WERI-Rb-1 (cell line): ENCODE results near the gene NELL2.

Experiments used
- DNase-seq: peaks from one replicate; pipeline ENCODE4 v3.0.0-alpha.2; 2020
- H3K27ac ChIP-seq: fragments of 250-450 bp; sonication (Bioruptor Pico); 2 replicates; pipeline ENCODE4 v1.5.1; 2020; ENCODE audit warnings: mild to moderate bottlenecking, moderate library complexity
- H3K27me3 ChIP-seq: fragments of 250-450 bp; sonication (Bioruptor Pico); 2 replicates; pipeline ENCODE4 v1.5.1; 2021; ENCODE audit warnings: mild to moderate bottlenecking, low read depth, moderate library complexity; ENCODE audit not compliant: insufficient read depth, severe bottlenecking
- H3K36me3 ChIP-seq: fragments of 250-450 bp; sonication (Bioruptor Pico); 2 replicates; pipeline ENCODE4 v1.5.1; 2020; ENCODE audit warnings: mild to moderate bottlenecking, moderate library complexity
- H3K4me3 ChIP-seq: 2 replicates; pipeline ENCODE4 v1.5.1; 2011; ENCODE audit warnings: low read depth, mild to moderate bottlenecking, control low read depth, low read length
- H3K9me3 ChIP-seq: fragments of 250-450 bp; sonication (Bioruptor Pico); 2 replicates; pipeline ENCODE4 v1.5.1; 2021; ENCODE audit warnings: mild to moderate bottlenecking, moderate library complexity; ENCODE audit not compliant: severe bottlenecking
- CTCF ChIP-seq: IDR thresholded peaks from 2 replicates; pipeline ENCODE4 v1.5.1; 2011; ENCODE audit warnings: low read depth, mild to moderate bottlenecking, control low read depth, inconsistent platforms, low read length

The NELL2 gene

GRCh38 chr12:44889926-44890325 lies 13.8 kb upstream of the NELL2 start:
- Histone ChIP-seq H3K36me3 (no peaks in the 10 kb centered on the region), H3K4me3 (no peak overlapping the region), H3K9me3 (no peaks in the 10 kb centered on the region), H3K27ac (no peak overlapping the region), H3K27me3 (no peaks in the 10 kb centered on the region)
- no peak for DNase-seq
- TF ChIP-seq CTCF, result no peak

- Histone ChIP-seq H3K27me3 (no peaks in the 10 kb centered on the region), H3K9me3 (no peaks in the 10 kb centered on the region), H3K27ac (no peak overlapping the region), H3K4me3 (no peak overlapping the region), H3K36me3 (no peaks in the 10 kb centered on the region)
- no peak for TF ChIP-seq CTCF
- DNase-seq, result no peak
Observed at GRCh38 chr12:44889162-44889561, 13.0 kb upstream of the NELL2 start.

- TF ChIP-seq CTCF, result no peak
- no peaks in the 10 kb centered on the region for H3K36me3 ChIP-seq
- H3K27me3 ChIP-seq, result no peaks in the 10 kb centered on the region
- no peak overlapping the region for H3K27ac ChIP-seq
- no peak for DNase-seq
- H3K4me3 ChIP-seq, result no peak overlapping the region
- H3K9me3 ChIP-seq, result no peaks in the 10 kb centered on the region
Observed at GRCh38 chr12:44885902-44886301, 9.8 kb upstream of the NELL2 start.

DNA sequence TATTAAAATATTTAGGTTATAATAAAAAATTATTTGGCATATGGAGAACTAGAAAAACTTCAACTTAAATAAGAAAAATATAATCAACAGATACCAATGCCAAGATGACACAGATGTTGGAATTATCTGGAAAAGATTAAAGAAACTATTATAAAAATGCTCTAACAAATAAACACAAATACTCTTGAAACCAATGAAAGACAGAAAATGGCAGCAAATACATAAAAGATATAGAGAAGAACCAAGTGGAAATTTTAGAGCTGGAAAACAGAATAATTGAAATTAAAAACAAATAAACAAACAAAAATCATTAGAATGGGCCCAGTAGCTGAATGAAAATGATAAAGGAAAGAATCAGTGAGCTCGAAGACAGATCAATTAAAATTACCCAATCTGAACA lies 5.1 kb upstream of the NELL2 start:
- Histone ChIP-seq H3K27ac (no peak overlapping the region), H3K36me3 (no peaks in the 10 kb centered on the region), H3K27me3 (no peaks in the 10 kb centered on the region), H3K9me3 (no peaks in the 10 kb centered on the region), H3K4me3 (no peak overlapping the region)
- no peak for DNase-seq
- no peak for TF ChIP-seq CTCF

GRCh38 chr12:44876544-44877410 lies 662 bp upstream of the NELL2 start:
- TF ChIP-seq CTCF, result no peak; the same call in 1 of the 2 replicates
- Histone ChIP-seq H3K4me3 (peak overlapping the region; percentile 85), H3K27me3 (no peaks in the 10 kb centered on the region), H3K27ac (peak overlapping the region; percentile 87), H3K9me3 (no peaks in the 10 kb centered on the region), H3K36me3 (no peaks in the 10 kb centered on the region)
- peak; percentile 85 for DNase-seq

DNA sequence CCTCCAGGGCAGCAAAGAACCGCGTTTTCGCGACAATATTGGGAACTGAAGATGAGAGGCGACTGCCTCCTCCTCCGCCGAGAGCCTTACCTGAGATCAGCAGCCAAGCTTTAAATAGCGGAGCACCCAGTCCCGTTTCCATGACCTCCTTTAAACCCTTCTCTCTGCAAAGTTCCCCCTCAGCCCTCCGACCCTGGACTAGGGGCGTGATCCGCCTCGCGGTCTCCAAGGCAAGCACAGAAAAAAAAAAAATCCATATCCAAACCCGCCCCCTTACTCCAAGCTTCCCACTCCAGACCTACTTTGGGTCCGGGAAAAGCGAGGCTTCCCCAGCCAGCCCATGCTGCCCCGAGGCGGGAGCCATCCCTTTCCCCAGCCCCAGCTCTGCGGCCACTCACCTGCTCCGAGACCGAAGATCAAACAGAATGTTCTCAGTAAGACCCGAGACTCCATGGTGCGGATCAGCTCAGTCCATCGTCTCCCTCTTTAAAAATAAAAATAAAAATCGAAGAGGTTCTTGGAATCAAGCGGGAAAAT lies 630 bp downstream of the NELL2 start:
- H3K9me3 ChIP-seq, result no peaks in the 10 kb centered on the region
- H3K27ac ChIP-seq, result peak overlapping the region; percentile 87
- peak overlapping the region; percentile 85 for H3K4me3 ChIP-seq
- H3K36me3 ChIP-seq, result no peaks in the 10 kb centered on the region
- DNase-seq, result peak; percentile 52
- TF ChIP-seq CTCF, result no peak
- no peaks in the 10 kb centered on the region for H3K27me3 ChIP-seq
